Activated CD4-positive, alpha-beta memory T cell treated with anti-CD3 and anti-CD28 coated beads, Interleukin-2, amount 10 ng/mL, durations not matched to agents 7 days and 5 days (primary cell): Measurements from ENCODE around the gene TAF5. TPM values are rescaled to one million over a fixed set of nuclear protein-coding genes. Genes with fewer than 3 reads are reported as not detected.
"Not testable (repeated sequence)": the region's sequence is repeated elsewhere in the genome, so short reads cannot be mapped to it uniquely, and the experiment has no call there.

Source experiments
- CTCF ChIA-PET: fragments of 350-600 bp; sonication (Branson Sonifier 250); formaldehyde crosslinking; loops from one replicate; lab custom pipeline; 2021; ENCODE audit warnings: antibody characterized with exemption, inconsistent platforms; lab: Charles Lee
- POLR2A ChIA-PET: fragments of 350-600 bp; sonication (Branson Sonifier 250); formaldehyde crosslinking; loops from one replicate; lab custom pipeline; 2021; ENCODE audit warnings: antibody characterized with exemption; lab: Charles Lee
- DNase-seq: peaks from one replicate; pipeline ENCODE4 v3.0.0-alpha.2; 2020
- H3K27ac Mint-ChIP-seq: one replicate; pipeline ENCODE4 v1.8.0; 2021; ENCODE audit warnings: mild to moderate bottlenecking, mixed read lengths
- H3K27me3 Mint-ChIP-seq: one replicate; pipeline ENCODE4 v1.8.0; 2021; ENCODE audit warnings: mixed read lengths
- H3K36me3 Mint-ChIP-seq: one replicate; pipeline ENCODE4 v1.8.0; 2021; ENCODE audit warnings: low read depth, mixed read lengths
- H3K4me1 Mint-ChIP-seq: one replicate; pipeline ENCODE4 v1.8.0; 2021; ENCODE audit warnings: mixed read lengths
- H3K4me3 Mint-ChIP-seq: one replicate; pipeline ENCODE4 v1.8.0; 2021; ENCODE audit warnings: mild to moderate bottlenecking, mixed read lengths
- H3K9me3 Mint-ChIP-seq: one replicate; pipeline ENCODE4 v1.8.0; 2021; ENCODE audit warnings: mixed read lengths
- total RNA-seq, 2 experiments: library from RNA; stranded (reverse); gene quantifications; one replicate each; pipeline ENCODE4 v1.2.3, GENCODE V29; 2021

The TAF5 gene
- total RNA-seq, 2 experiments from 2014 or later, result 13.1 to 13.2 TPM

DNA sequence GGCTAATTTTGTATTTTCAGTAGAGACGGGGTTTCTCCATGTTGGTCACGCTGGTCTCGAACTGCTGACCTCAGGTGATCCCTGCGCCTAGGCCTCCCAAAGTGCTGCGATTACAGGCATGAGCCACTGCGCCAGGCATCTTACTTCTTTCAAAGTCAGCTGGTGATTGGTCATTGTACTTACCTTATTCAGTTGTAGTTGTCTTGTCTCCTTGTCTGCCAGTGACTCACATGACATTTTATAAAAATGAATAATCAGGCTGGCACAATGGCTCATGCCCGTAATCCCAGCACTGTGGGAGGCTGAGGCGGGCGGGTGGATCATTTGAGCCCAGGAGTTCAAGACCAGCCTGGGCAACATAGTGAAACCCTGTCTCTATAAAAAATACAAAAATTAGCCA, 7.0 kb upstream of the TAF5 start:
- not testable (repeated sequence) for DNase-seq, H3K9me3 Mint-ChIP-seq, H3K4me1 Mint-ChIP-seq, H3K36me3 Mint-ChIP-seq, H3K27ac Mint-ChIP-seq, H3K27me3 Mint-ChIP-seq, H3K4me3 Mint-ChIP-seq
- ChIA-PET POLR2A (interaction anchor here (1.2 kb wide), 1 partner anchor 8 kb away, joined by 3 read pairs; no protein-coding TSS in a partner anchor), CTCF (interaction anchor here (0.7 kb wide), 1 partner anchor 9 kb away, joined by 3 read pairs; no protein-coding TSS in a partner anchor)

DNA sequence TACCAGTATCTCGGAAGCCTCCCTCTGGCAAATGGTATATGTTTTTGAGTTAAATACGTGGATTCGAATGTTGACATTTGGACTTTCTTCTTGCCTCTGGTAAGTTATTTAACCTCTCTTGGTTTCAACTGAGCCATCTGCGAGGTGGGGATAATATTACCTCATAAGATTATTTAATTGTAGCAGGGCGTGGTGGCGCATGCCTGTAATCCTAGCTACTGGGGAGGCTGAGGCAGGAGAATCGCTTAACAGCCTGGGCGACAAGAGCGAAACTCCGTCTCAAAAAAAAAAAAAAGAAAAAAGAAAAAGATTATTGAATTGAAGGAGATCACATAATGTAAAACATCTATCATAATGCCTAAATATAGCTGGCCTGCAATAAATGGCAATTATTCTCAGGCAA, 396 bp upstream of the TAF5 start:
- ChIA-PET CTCF (interaction anchor here (0.9 to 2.0 kb wide), 3 partner anchors 14 to 108 kb away, joined by 3 to 9 read pairs (median 8); partner anchors contain the start of genes ATP5MK and PDCD11), POLR2A (interaction anchor here (1.0 to 3.7 kb wide), 9 partner anchors 11 to 723 kb away, joined by 3 to 37 read pairs (median 8); partner anchors contain the start of genes ATP5MK, CALHM2, NT5C2 and PCGF6)
- DNase-seq, result peak; percentile 31
- peaks cover 9% of the 10 kb centered on the region for H3K36me3 Mint-ChIP-seq
- no peaks in the 10 kb centered on the region for H3K27me3 Mint-ChIP-seq
- H3K4me1 Mint-ChIP-seq, result peaks cover 23% of the 10 kb centered on the region
- no peaks in the 10 kb centered on the region for H3K9me3 Mint-ChIP-seq
- H3K4me3 Mint-ChIP-seq, result peak overlapping the region; percentile 87
- peak overlapping the region; percentile 88 for H3K27ac Mint-ChIP-seq

- Mint-ChIP-seq H3K9me3 (no peaks in the 10 kb centered on the region), H3K27ac (peak overlapping the region; percentile 42), H3K27me3 (no peaks in the 10 kb centered on the region), H3K4me3 (no peak overlapping the region), H3K4me1 (peaks cover 33% of the 10 kb centered on the region), H3K36me3 (peaks cover 42% of the 10 kb centered on the region)
- DNase-seq, result no peak
- ChIA-PET CTCF (no interaction called here), POLR2A (interaction anchor here (0.6 kb wide), 1 partner anchor 23 kb away, joined by 4 read pairs; the partner anchor contains the start of gene PCGF6)
Measured at GRCh38 chr10:103373544-103373943, 5.8 kb downstream of the TAF5 start.

GRCh38 chr10:103374263-103374662, 6.5 kb downstream of the TAF5 start:
- no peak for DNase-seq
- H3K36me3 Mint-ChIP-seq, result peaks cover 44% of the 10 kb centered on the region
- no peaks in the 10 kb centered on the region for H3K27me3 Mint-ChIP-seq
- no peak overlapping the region for H3K4me3 Mint-ChIP-seq
- H3K27ac Mint-ChIP-seq, result no peak overlapping the region
- peaks cover 31% of the 10 kb centered on the region for H3K4me1 Mint-ChIP-seq
- H3K9me3 Mint-ChIP-seq, result no peaks in the 10 kb centered on the region
- POLR2A ChIA-PET, result no interaction called here
- CTCF ChIA-PET, result interaction anchor here (0.7 to 1.0 kb wide), 2 partner anchors 43 to 454 kb away, joined by 4 read pairs; no protein-coding TSS in a partner anchor

DNA sequence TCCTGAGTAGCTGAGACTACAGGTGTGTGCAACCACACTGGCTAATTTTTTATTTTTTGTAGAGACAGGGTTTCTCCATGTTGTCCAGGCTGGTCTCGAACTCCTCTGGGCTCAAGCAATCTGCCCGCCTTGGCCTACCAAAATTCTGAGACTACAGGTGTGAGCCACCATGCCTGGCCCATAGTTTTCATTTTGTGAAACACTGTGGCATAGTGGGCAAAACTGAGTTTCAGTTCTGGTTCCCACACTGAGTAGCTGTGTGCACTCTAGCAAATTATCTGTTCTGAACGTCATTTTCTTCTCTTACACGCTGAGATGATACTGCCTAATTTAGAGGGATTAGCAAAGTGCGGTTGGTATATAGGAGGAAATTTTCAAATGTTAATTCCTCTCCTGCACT, 15.0 kb downstream of the TAF5 start:
- ChIA-PET CTCF (interaction anchor here (1.1 kb wide), 1 partner anchor 14 kb away, joined by 3 read pairs; no protein-coding TSS in a partner anchor), POLR2A (interaction anchor here (0.7 to 1.9 kb wide), 2 partner anchors 13 to 14 kb away, joined by 5 read pairs; partner anchors contain the start of gene ATP5MK)
- DNase-seq, result no peak
- H3K4me1 Mint-ChIP-seq, result no peaks in the 10 kb centered on the region
- peaks cover 59% of the 10 kb centered on the region for H3K36me3 Mint-ChIP-seq
- H3K4me3 Mint-ChIP-seq, result no peak overlapping the region
- H3K27me3 Mint-ChIP-seq, result no peaks in the 10 kb centered on the region
- no peak overlapping the region for H3K27ac Mint-ChIP-seq
- no peaks in the 10 kb centered on the region for H3K9me3 Mint-ChIP-seq

DNA sequence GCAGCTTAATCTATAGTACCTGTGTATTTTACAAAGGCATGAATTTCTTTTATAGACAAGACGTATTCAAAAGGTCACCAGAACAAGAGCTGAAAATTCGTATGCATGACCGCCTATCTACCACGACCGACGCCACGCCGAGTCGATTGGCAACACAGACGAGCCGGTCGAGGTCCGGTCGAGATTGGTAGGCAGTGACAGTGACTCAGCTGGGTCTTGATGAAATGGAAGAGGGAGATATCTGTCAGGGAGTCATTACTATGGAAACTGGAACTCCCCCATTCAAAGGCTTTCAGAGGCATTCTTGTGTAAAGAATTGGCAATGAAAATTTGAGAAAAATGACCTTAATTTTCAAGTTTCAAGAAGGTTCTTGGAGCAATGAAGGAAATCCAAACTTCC, 26.4 kb downstream of the TAF5 start:
- DNase-seq, result no peak
- Mint-ChIP-seq H3K9me3 (no peaks in the 10 kb centered on the region), H3K4me3 (no peak overlapping the region), H3K27me3 (no peaks in the 10 kb centered on the region), H3K4me1 (peaks cover 48% of the 10 kb centered on the region), H3K36me3 (peaks cover 47% of the 10 kb centered on the region), H3K27ac (no peak overlapping the region)
- ChIA-PET POLR2A (no interaction called here), CTCF (interaction anchor here (0.9 to 1.0 kb wide), 2 partner anchors 25 to 60 kb away, joined by 3 to 4 read pairs; no protein-coding TSS in a partner anchor)

DNA sequence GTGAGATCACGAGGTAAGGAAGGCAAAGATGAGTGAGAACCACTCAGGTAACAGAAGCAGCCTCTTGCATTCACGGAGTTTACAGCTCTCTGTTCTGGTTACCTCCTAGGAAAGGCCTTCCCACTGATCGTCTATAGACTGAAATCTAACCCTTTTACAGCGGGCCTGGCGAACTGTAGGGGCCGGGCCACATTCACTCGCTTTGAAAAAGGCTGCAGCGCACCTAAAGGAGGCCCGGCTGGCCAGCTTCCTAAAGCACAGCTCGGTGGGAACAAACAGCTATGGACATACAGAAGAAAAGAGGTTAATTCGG, 27.9 kb downstream of the TAF5 start:
- POLR2A ChIA-PET, result interaction anchor here (1.1 to 3.6 kb wide), 12 partner anchors 10 to 265 kb away, joined by 3 to 37 read pairs (median 5); partner anchors contain the start of genes PCGF6 and TAF5
- peak overlapping the region; percentile 92 for H3K4me3 Mint-ChIP-seq
- CTCF ChIA-PET, result interaction anchor here (0.8 to 1.8 kb wide), 7 partner anchors 19 to 479 kb away, joined by 3 to 9 read pairs (median 4); partner anchors contain the start of genes PCGF6 and TAF5
- H3K27ac Mint-ChIP-seq, result peak overlapping the region; percentile 83
- DNase-seq, result peak; percentile 25
- H3K4me1 Mint-ChIP-seq, result peaks cover 54% of the 10 kb centered on the region
- peaks cover 58% of the 10 kb centered on the region for H3K36me3 Mint-ChIP-seq
- H3K27me3 Mint-ChIP-seq, result no peaks in the 10 kb centered on the region
- H3K9me3 Mint-ChIP-seq, result no peaks in the 10 kb centered on the region

DNA sequence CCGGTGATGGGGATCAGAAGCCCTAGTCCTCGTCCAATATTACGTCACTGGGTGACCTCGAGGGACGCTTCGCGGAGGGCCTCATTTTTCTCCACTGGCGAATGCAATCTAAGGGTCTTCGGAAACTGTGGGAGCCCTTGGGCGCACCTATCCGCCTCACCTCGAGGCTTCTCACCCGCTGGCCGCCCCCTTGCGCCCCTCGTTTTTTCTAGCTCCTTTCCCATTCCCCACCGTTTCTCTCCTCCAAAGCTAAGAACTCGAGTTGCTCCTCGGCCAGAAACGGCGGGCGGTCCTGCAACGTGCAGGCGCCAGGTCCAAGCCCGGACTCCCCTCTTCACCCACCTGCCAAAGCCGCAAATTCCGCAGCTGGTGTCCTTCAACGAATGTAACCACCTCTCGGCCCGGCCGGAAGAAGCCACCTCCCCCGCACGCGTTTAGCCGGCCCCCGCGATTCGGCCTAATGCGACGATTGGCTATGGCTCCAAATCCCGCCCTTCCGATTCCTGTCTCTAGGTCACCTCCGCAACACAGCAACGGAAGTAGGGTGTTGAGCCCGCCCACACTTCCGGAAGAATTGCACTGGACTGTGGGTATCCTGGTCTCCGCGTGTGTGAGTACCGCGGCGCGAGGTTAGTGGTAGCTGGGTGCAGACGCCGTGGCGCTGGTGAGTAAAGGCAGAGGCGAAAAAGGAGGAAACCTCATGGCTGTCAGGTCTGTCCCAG, 28.5 kb downstream of the TAF5 start, which contains the start of the genes ATP5MK and PDCD11:
Gene ATP5MK, minus strand, starts transcription at position 409 of the 722 bp plus-strand sequence. CDS start 4,018 bp downstream, outside the sequence.
Gene PDCD11, plus strand, starts transcription at position 560 of the 722 bp plus-strand sequence. CDS start 1,801 bp downstream, outside the sequence.
- DNase-seq, result peak; percentile 97
- Mint-ChIP-seq H3K9me3 (no peaks in the 10 kb centered on the region), H3K27ac (peak within 1 kb of the TSS; percentile 83), H3K27me3 (no peaks in the 10 kb centered on the region), H3K36me3 (peaks cover 56% of the 10 kb centered on the region), H3K4me1 (peaks cover 54% of the 10 kb centered on the region), H3K4me3 (peak within 1 kb of the TSS; percentile 92)
- POLR2A ChIA-PET, result interaction anchor here (0.6 to 3.6 kb wide), 13 partner anchors 9 to 265 kb away, joined by 3 to 37 read pairs (median 5); partner anchors contain the start of genes PCGF6 and TAF5
- CTCF ChIA-PET, result interaction anchor here (0.6 to 1.8 kb wide), 8 partner anchors 19 to 480 kb away, joined by 3 to 9 read pairs (median 4); partner anchors contain the start of genes PCGF6 and TAF5

DNA sequence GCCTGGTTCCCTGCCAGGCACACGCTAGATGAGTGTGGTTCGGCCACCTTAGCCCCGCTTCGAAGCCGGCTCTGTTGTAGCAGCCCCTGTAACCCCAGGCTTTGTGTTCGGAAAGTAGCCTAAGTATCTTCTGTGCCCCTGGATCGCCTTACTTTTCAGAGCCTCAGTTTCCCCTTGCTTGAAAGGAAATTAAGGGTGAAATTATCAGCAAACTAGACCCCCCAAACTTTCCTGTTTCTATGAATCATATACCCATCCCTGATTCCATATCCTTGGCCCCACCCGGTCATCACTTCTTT, 29.0 kb downstream of the TAF5 start:
- ChIA-PET CTCF (interaction anchor here (0.6 to 1.8 kb wide), 5 partner anchors 18 to 480 kb away, joined by 3 to 9 read pairs (median 3); partner anchors contain the start of gene TAF5), POLR2A (interaction anchor here (0.6 to 3.6 kb wide), 10 partner anchors 9 to 264 kb away, joined by 3 to 37 read pairs (median 4); partner anchors contain the start of genes PCGF6 and TAF5)
- H3K27me3 Mint-ChIP-seq, result no peaks in the 10 kb centered on the region
- DNase-seq, result no peak
- H3K27ac Mint-ChIP-seq, result peak overlapping the region; percentile 83
- H3K9me3 Mint-ChIP-seq, result no peaks in the 10 kb centered on the region
- peaks cover 54% of the 10 kb centered on the region for H3K4me1 Mint-ChIP-seq
- H3K36me3 Mint-ChIP-seq, result peaks cover 56% of the 10 kb centered on the region
- peak overlapping the region; percentile 92 for H3K4me3 Mint-ChIP-seq

GRCh38 chr10:103397191-103397825, 29.5 kb downstream of the TAF5 start:
- Mint-ChIP-seq H3K4me3 (peak overlapping the region; percentile 92), H3K36me3 (peaks cover 57% of the 10 kb centered on the region), H3K4me1 (peaks cover 54% of the 10 kb centered on the region), H3K27ac (peak overlapping the region; percentile 83), H3K27me3 (no peaks in the 10 kb centered on the region), H3K9me3 (no peaks in the 10 kb centered on the region)
- CTCF ChIA-PET, result interaction anchor here (1.1 to 2.1 kb wide), 5 partner anchors 17 to 88 kb away, joined by 3 to 9 read pairs (median 3); no protein-coding TSS in a partner anchor
- DNase-seq, result no peak
- POLR2A ChIA-PET, result interaction anchor here (0.6 to 3.6 kb wide), 9 partner anchors 8 to 264 kb away, joined by 3 to 37 read pairs (median 5); partner anchors contain the start of genes PCGF6 and TAF5

GRCh38 chr10:103413564-103413963, 45.8 kb downstream of the TAF5 start:
- no peaks in the 10 kb centered on the region for H3K9me3 Mint-ChIP-seq
- no peak overlapping the region for H3K27ac Mint-ChIP-seq
- peaks cover 1% of the 10 kb centered on the region for H3K4me1 Mint-ChIP-seq
- ChIA-PET CTCF (interaction anchor here (0.8 to 14.0 kb wide), 3 partner anchors 16 to 496 kb away, joined by 3 to 228 read pairs (median 3); partner anchors contain the start of genes CNNM2 and NEURL1), POLR2A (no interaction called here)
- H3K4me3 Mint-ChIP-seq, result no peak overlapping the region
- H3K36me3 Mint-ChIP-seq, result peaks cover 78% of the 10 kb centered on the region
- no peaks in the 10 kb centered on the region for H3K27me3 Mint-ChIP-seq
- no peak for DNase-seq

DNA sequence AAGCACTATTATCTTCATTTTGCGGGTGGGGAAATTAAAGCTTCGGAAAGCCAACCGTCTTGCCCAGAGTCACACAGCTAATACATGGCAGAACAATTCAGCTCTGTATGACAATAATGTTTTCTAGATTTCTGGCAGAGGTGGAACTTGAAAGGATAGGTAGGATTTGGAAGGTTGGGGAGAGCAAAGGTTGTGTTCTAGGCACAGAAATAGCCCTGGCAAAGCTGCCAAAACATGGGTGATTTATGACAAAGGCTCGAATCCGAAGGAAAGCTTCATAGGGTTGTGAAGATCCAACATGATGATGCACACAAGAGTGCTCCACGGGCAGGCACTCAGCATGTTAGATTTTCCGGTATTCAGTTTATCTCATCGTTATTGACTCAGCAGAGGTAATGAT, 47.8 kb downstream of the TAF5 start:
- no peak for DNase-seq
- Mint-ChIP-seq H3K4me1 (peaks cover 1% of the 10 kb centered on the region), H3K4me3 (no peak overlapping the region), H3K36me3 (peaks cover 77% of the 10 kb centered on the region), H3K9me3 (no peaks in the 10 kb centered on the region), H3K27ac (no peak overlapping the region), H3K27me3 (no peaks in the 10 kb centered on the region)
- CTCF ChIA-PET, result interaction anchor here (1.0 to 14.0 kb wide), 10 partner anchors 8 to 85 kb away, joined by 3 to 228 read pairs (median 7); partner anchors contain the start of genes ATP5MK, NEURL1 and PDCD11
- POLR2A ChIA-PET, result interaction anchor here (0.6 to 3.3 kb wide), 3 partner anchors 31 to 70 kb away, joined by 3 to 12 read pairs (median 8); partner anchors contain the start of gene CALHM2
